IPS-20b (cell line): ENCODE data around the gene DNAI2.

Experiments
- H3K27ac ChIP-seq: one replicate; pipeline ENCODE4 v1.5.1; 2013; ENCODE audit warnings: low read length
- H3K27me3 ChIP-seq: 2 replicates; pipeline ENCODE4 v1.6.1; 2013; ENCODE audit warnings: mild to moderate bottlenecking, low read length, inconsistent platforms; ENCODE audit not compliant: insufficient read depth
- H3K36me3 ChIP-seq: 2 replicates; pipeline ENCODE4 v1.6.1; 2013; ENCODE audit warnings: low read depth, mild to moderate bottlenecking, inconsistent platforms, low read length, moderate library complexity; ENCODE audit not compliant: insufficient read depth
- H3K4me1 ChIP-seq: 2 replicates; pipeline ENCODE4 v1.6.1; 2013; ENCODE audit warnings: mild to moderate bottlenecking, control low read depth, inconsistent platforms, low read length, moderate library complexity; ENCODE audit not compliant: insufficient read depth
- H3K4me3 ChIP-seq: 2 replicates; pipeline ENCODE4 v1.5.1; 2013; ENCODE audit warnings: mild to moderate bottlenecking, low read length, inconsistent platforms
- H3K9ac ChIP-seq: 2 replicates; pipeline ENCODE4 v1.6.1; 2013; ENCODE audit warnings: low read depth, mild to moderate bottlenecking, inconsistent platforms, low read length, moderate library complexity
- H3K9me3 ChIP-seq: 2 replicates; pipeline ENCODE4 v1.6.1; 2013; ENCODE audit warnings: mild to moderate bottlenecking, low read depth, low read length, inconsistent platforms; ENCODE audit not compliant: insufficient read depth

Gene DNAI2

GRCh38 chr17:74345433-74346241, 71.6 kb downstream of the DNAI2 start:
- no peaks in the 10 kb centered on the region for H3K9me3 ChIP-seq
- no peak overlapping the region for H3K4me3 ChIP-seq
- H3K36me3 ChIP-seq, result no peaks in the 10 kb centered on the region
- peaks cover 25% of the 10 kb centered on the region for H3K27me3 ChIP-seq
- H3K27ac ChIP-seq, result no peak overlapping the region
- H3K4me1 ChIP-seq, result no peaks in the 10 kb centered on the region; the same call in 1 of the 2 replicates
- H3K9ac ChIP-seq, result no peak overlapping the region

GRCh38 chr17:74347646-74348045, 73.6 kb downstream of the DNAI2 start:
- Histone ChIP-seq H3K9ac (no peak overlapping the region), H3K4me1 (no peaks in the 10 kb centered on the region; the same call in 1 of the 2 replicates), H3K9me3 (no peaks in the 10 kb centered on the region), H3K27me3 (peaks cover 45% of the 10 kb centered on the region), H3K4me3 (no peak overlapping the region), H3K27ac (no peak overlapping the region), H3K36me3 (no peaks in the 10 kb centered on the region)

- peaks cover 60% of the 10 kb centered on the region for H3K27me3 ChIP-seq
Measured at GRCh38 chr17:74349120-74349519, 75.1 kb downstream of the DNAI2 start.

GRCh38 chr17:74350486-74350885, 76.5 kb downstream of the DNAI2 start:
- no peaks in the 10 kb centered on the region for H3K4me1 ChIP-seq
- H3K27ac ChIP-seq, result no peak overlapping the region
- H3K9me3 ChIP-seq, result no peaks in the 10 kb centered on the region
- H3K4me3 ChIP-seq, result no peak overlapping the region
- H3K9ac ChIP-seq, result no peak overlapping the region
- peaks cover 73% of the 10 kb centered on the region for H3K27me3 ChIP-seq
- H3K36me3 ChIP-seq, result no peaks in the 10 kb centered on the region

More at GRCh38 chr17:74349120-74349519, 75.1 kb downstream of the DNAI2 start:
- H3K9me3 ChIP-seq, result no peaks in the 10 kb centered on the region
- no peak overlapping the region for H3K9ac ChIP-seq
- H3K27ac ChIP-seq, result no peak overlapping the region
- no peaks in the 10 kb centered on the region for H3K36me3 ChIP-seq
- H3K4me1 ChIP-seq, result no peaks in the 10 kb centered on the region
- no peak overlapping the region for H3K4me3 ChIP-seq

GRCh38 chr17:74351552-74352210, 77.6 kb downstream of the DNAI2 start:
- H3K27ac ChIP-seq, result no peak overlapping the region
- no peaks in the 10 kb centered on the region for H3K4me1 ChIP-seq
- H3K4me3 ChIP-seq, result peak overlapping the region; percentile 43; the same call in 1 of the 2 replicates
- no peaks in the 10 kb centered on the region for H3K36me3 ChIP-seq
- H3K9me3 ChIP-seq, result no peaks in the 10 kb centered on the region
- no peak overlapping the region for H3K9ac ChIP-seq
- H3K27me3 ChIP-seq, result peaks cover 85% of the 10 kb centered on the region

GRCh38 chr17:74353446-74354060, 79.5 kb downstream of the DNAI2 start:
- H3K4me1 ChIP-seq, result no peaks in the 10 kb centered on the region
- no peaks in the 10 kb centered on the region for H3K9me3 ChIP-seq
- no peak overlapping the region for H3K4me3 ChIP-seq
- peaks cover 95% of the 10 kb centered on the region for H3K27me3 ChIP-seq
- no peak overlapping the region for H3K9ac ChIP-seq
- no peaks in the 10 kb centered on the region for H3K36me3 ChIP-seq
- no peak overlapping the region for H3K27ac ChIP-seq

GRCh38 chr17:74354123-74354522, 80.1 kb downstream of the DNAI2 start:
- H3K27ac ChIP-seq, result no peak overlapping the region
- peaks cover 94% of the 10 kb centered on the region for H3K27me3 ChIP-seq
- no peak overlapping the region for H3K4me3 ChIP-seq

GRCh38 chr17:74354561-74354960, 80.5 kb downstream of the DNAI2 start:
- H3K4me1 ChIP-seq, result no peaks in the 10 kb centered on the region
- peaks cover 91% of the 10 kb centered on the region for H3K27me3 ChIP-seq
- no peak overlapping the region for H3K27ac ChIP-seq
- H3K36me3 ChIP-seq, result no peaks in the 10 kb centered on the region
- no peak overlapping the region for H3K9ac ChIP-seq
- H3K4me3 ChIP-seq, result no peak overlapping the region
- no peaks in the 10 kb centered on the region for H3K9me3 ChIP-seq

More at GRCh38 chr17:74354123-74354522, 80.1 kb downstream of the DNAI2 start:
- Histone ChIP-seq H3K4me1 (no peaks in the 10 kb centered on the region), H3K9ac (no peak overlapping the region), H3K36me3 (no peaks in the 10 kb centered on the region), H3K9me3 (no peaks in the 10 kb centered on the region)

GRCh38 chr17:74355065-74355464, 81.0 kb downstream of the DNAI2 start:
- Histone ChIP-seq H3K9me3 (no peaks in the 10 kb centered on the region), H3K27ac (no peak overlapping the region), H3K36me3 (no peaks in the 10 kb centered on the region), H3K27me3 (peaks cover 90% of the 10 kb centered on the region), H3K4me1 (no peaks in the 10 kb centered on the region), H3K9ac (no peak overlapping the region), H3K4me3 (no peak overlapping the region)

GRCh38 chr17:74356646-74357465, 82.8 kb downstream of the DNAI2 start:
- H3K9ac ChIP-seq, result no peak overlapping the region
- H3K9me3 ChIP-seq, result no peaks in the 10 kb centered on the region
- H3K36me3 ChIP-seq, result no peaks in the 10 kb centered on the region
- peaks cover 72% of the 10 kb centered on the region for H3K27me3 ChIP-seq
- peak overlapping the region; percentile 31; the same call in 1 of the 2 replicates for H3K4me3 ChIP-seq
- peaks cover under 1% of the 10 kb centered on the region; the same call in 1 of the 2 replicates for H3K4me1 ChIP-seq
- H3K27ac ChIP-seq, result no peak overlapping the region

- H3K4me1 ChIP-seq, result peaks cover 6% of the 10 kb centered on the region; the same call in 1 of the 2 replicates
- peak overlapping the region; percentile 31; the same call in 1 of the 2 replicates for H3K4me3 ChIP-seq
- no peaks in the 10 kb centered on the region for H3K36me3 ChIP-seq
- H3K9me3 ChIP-seq, result no peaks in the 10 kb centered on the region
- no peak overlapping the region for H3K27ac ChIP-seq
- no peak overlapping the region for H3K9ac ChIP-seq
- H3K27me3 ChIP-seq, result peaks cover 66% of the 10 kb centered on the region
Measured at GRCh38 chr17:74357466-74357809, 83.4 kb downstream of the DNAI2 start.
